ENCODE measurements around the gene BMPR1B. TPM values are rescaled to one million over a fixed set of nuclear protein-coding genes. Genes with fewer than 3 reads are reported as not detected.

Gene BMPR1B
- total RNA-seq, 1 experiment from 2014 or later = not detected

- intact Hi-C loops (cut with micrococcal nuclease) = no loop called here
- ATAC-seq (no peak), DNase-seq (ENCODE audit: low read depth, low spot score) (no peak)
- no peaks in the 10 kb centered on the region for H3K9me3 ChIP-seq (ENCODE audit: control insufficient read depth in 1 of 2, insufficient read depth in 1 of 2, low read depth in 1 of 2, low read length in 2 of 2)
- ChIA-PET POLR2A (no interaction called here), CTCF (no interaction called here), RAD21 (ENCODE audit: low non-redundant PET in 1 of 2, low total read pairs in 2 of 2, uncharacterized antibody in 2 of 2, unreplicated experiment in 2 of 2) (no interaction called here)
- TF ChIP-seq FOSL1 (IDR thresholded peaks at IDR 0.05; ENCODE audit: low read depth) = no peak
- no peak for TF ChIP-seq RAD21 (IDR thresholded peaks at IDR 0.05; ENCODE audit: low read depth)
- TF ChIP-seq JUND (IDR thresholded peaks at IDR 0.05) = no peak
- TF ChIP-seq POLR2AphosphoS5 (IDR thresholded peaks at IDR 0.05; ENCODE audit: low read depth, low read length) = no peak
- TF ChIP-seq TCF7L2 (IDR thresholded peaks at IDR 0.05; ENCODE audit: borderline replicate concordance, extremely low read depth, insufficient read depth, insufficient read length) = no peak
- no peak for TF ChIP-seq CTCF (IDR thresholded peaks at IDR 0.05 in 2 of 3, conservative IDR thresholded peaks at IDR 0.05 in 1 of 3; ENCODE audit: borderline replicate concordance in 1 of 3, insufficient read depth in 1 of 3, low read depth in 2 of 3, low read length in 2 of 3)
- TF ChIP-seq ZNF274 (IDR thresholded peaks at IDR 0.05; ENCODE audit: low read depth, low read length) = no peak
- no peak for TF ChIP-seq CBX3 (IDR thresholded peaks at IDR 0.05; ENCODE audit: low read depth)
- TF ChIP-seq POLR2A (IDR thresholded peaks at IDR 0.05; ENCODE audit: borderline replicate concordance, extremely low read depth, insufficient read depth, insufficient read length) = no peak
- no peak for TF ChIP-seq EZH2phosphoT487 (IDR thresholded peaks at IDR 0.05; ENCODE audit: borderline replicate concordance)
- TF ChIP-seq REST (IDR thresholded peaks at IDR 0.05; ENCODE audit: low read depth) = no peak
- no peak for TF ChIP-seq YY1 (IDR thresholded peaks at IDR 0.05; ENCODE audit: extremely low read depth, insufficient replicate concordance, low read depth, low read length)
- TF ChIP-seq EZH2 (IDR thresholded peaks at IDR 0.05) = no peak
- no peak for TF ChIP-seq CEBPB (IDR thresholded peaks at IDR 0.05; ENCODE audit: low read depth)
- no peak for TF ChIP-seq SRF (IDR thresholded peaks at IDR 0.05; ENCODE audit: low read depth)
- TF ChIP-seq SP1 (IDR thresholded peaks at IDR 0.05; ENCODE audit: low read depth) = no peak
- no peak for TF ChIP-seq ELF1 (IDR thresholded peaks at IDR 0.05; ENCODE audit: borderline replicate concordance, low read depth)
- no peak for TF ChIP-seq ZBTB33 (IDR thresholded peaks at IDR 0.05; ENCODE audit: extremely low read depth, insufficient replicate concordance, low read length)
- TF ChIP-seq ZFX (IDR thresholded peaks at IDR 0.05) = no peak
- H3K4me1 ChIP-seq (ENCODE audit: control insufficient read depth in 1 of 2, insufficient read depth in 2 of 2, low read length in 2 of 2) = peaks cover 0 to 4% of the 10 kb centered on the region in 2 experiments; a peak in 2 of 4 replicates
- H3K79me2 ChIP-seq (ENCODE audit: insufficient read depth, low read length) = no peaks in the 10 kb centered on the region
- no peaks in the 10 kb centered on the region for H3K27me3 ChIP-seq (ENCODE audit: insufficient read depth, low read length)
- H3K27ac ChIP-seq (ENCODE audit: low read depth, low read length) = no peak overlapping the region
- H2AFZ ChIP-seq (ENCODE audit: low read depth, low read length, poor library complexity, severe bottlenecking) = no peak overlapping the region
- no peaks in the 10 kb centered on the region for H3K9me2 ChIP-seq (ENCODE audit: insufficient read depth)
- no peaks in the 10 kb centered on the region for H4K20me1 ChIP-seq (ENCODE audit: insufficient read depth)
- H3K4me3 ChIP-seq (replicated peaks in 1 of 2; ENCODE audit: low read depth in 1 of 2, low read length in 2 of 2) = no peak overlapping the region
- no peak overlapping the region for H3K9ac ChIP-seq (ENCODE audit: low read length)
- H3K36me3 ChIP-seq (ENCODE audit: control insufficient read depth in 1 of 2, insufficient read depth in 2 of 2, low read length in 2 of 2) = no peaks in the 10 kb centered on the region
- no peak overlapping the region for H3K4me2 ChIP-seq (ENCODE audit: low read length)
- BruUV-seq (replicated peaks) = no TSS peak
Observed at GRCh38 chr4:94764069-94764468, 6.3 kb downstream of the BMPR1B start.

Data from HCT116 (cell line).